ENCODE data around the gene DNMT3L.

- TF ChIP-seq POLR2A (IDR thresholded peaks at IDR 0.05) = no peak
- TF ChIP-seq CTCF (IDR thresholded peaks at IDR 0.05) = no peak
Measured at GRCh38 chr21:44281801-44282200, 20.1 kb upstream of the DNMT3L start.
